Fibroblast of villous mesenchyme (primary cell): ENCODE measurements around the gene MPV17. TPM values are rescaled to one million over a fixed set of nuclear protein-coding genes. Genes with fewer than 3 reads are reported as not detected.

Experiments used
- DNase-seq: peaks from one replicate; pipeline ENCODE4 v3.0.0-alpha.2; 2010; ENCODE audit warnings: low read depth
- H3K4me3 ChIP-seq: 2 replicates; pipeline ENCODE4 v1.5.1; 2011; ENCODE audit warnings: low read depth, mild to moderate bottlenecking, low read length
- CTCF ChIP-seq: IDR thresholded peaks from 2 replicates; pipeline ENCODE4 v1.5.1; 2012; ENCODE audit warnings: low read depth, mild to moderate bottlenecking, low read length; ENCODE audit not compliant: insufficient read depth
- total RNA-seq: library from RNA; depleted of rRNA; stranded (reverse); fragments of >200 nt; gene quantifications from 2 replicates; pipeline ENCODE4 v1.2.3, GENCODE V29; 2012

Gene MPV17
- total RNA-seq, 1 donor = 73.8 TPM

GRCh38 chr2:27288610-27289009 lies 34.3 kb downstream of the MPV17 start:
- DNase-seq = no peak
- no peak for TF ChIP-seq CTCF
- no peak overlapping the region for H3K4me3 ChIP-seq

GRCh38 chr2:27285481-27285880 lies 37.4 kb downstream of the MPV17 start:
- TF ChIP-seq CTCF = no peak
- no peak overlapping the region for H3K4me3 ChIP-seq
- no peak for DNase-seq

- TF ChIP-seq CTCF = no peak
- no peak overlapping the region for H3K4me3 ChIP-seq
- no peak for DNase-seq
These were observed 37.9 kb downstream of the MPV17 start for GRCh38 chr2:27284996-27285395.

- DNase-seq = no peak
- H3K4me3 ChIP-seq = no peak overlapping the region
- TF ChIP-seq CTCF = no peak
These were observed 40.0 kb downstream of the MPV17 start for GRCh38 chr2:27282892-27283291.

GRCh38 chr2:27281855-27282559 lies 40.9 kb downstream of the MPV17 start, which contains the start of gene TRIM54:
Gene TRIM54 (plus strand): TSS chr2:27282429. CDS start chr2:27282732, 303 bp downstream.
- peak; percentile 26 for DNase-seq
- TF ChIP-seq CTCF = no peak
- no peak within 1 kb of the TSS for H3K4me3 ChIP-seq

GRCh38 chr2:27281442-27281841 lies 41.5 kb downstream of the MPV17 start:
- DNase-seq = no peak
- TF ChIP-seq CTCF = no peak

GRCh38 chr2:27280826-27281225 lies 42.1 kb downstream of the MPV17 start:
- no peak for TF ChIP-seq CTCF
- no peak for DNase-seq
- no peak overlapping the region for H3K4me3 ChIP-seq

More at GRCh38 chr2:27281442-27281841, 41.5 kb downstream of the MPV17 start:
- H3K4me3 ChIP-seq = no peak overlapping the region
